ENCODE data around the gene BTLA. TPM values are rescaled to one million over a fixed set of nuclear protein-coding genes. Genes with fewer than 3 reads are reported as not detected.
"Not testable (repeated sequence)": the region's sequence is repeated elsewhere in the genome, so short reads cannot be mapped to it uniquely, and the experiment has no call there.

The BTLA gene
- total RNA-seq, 2 donors from 2014 or later = 10.4 to 14.2 TPM

- Mint-ChIP-seq H3K27ac (peak overlapping the region; percentile 35), H3K4me1 (peaks cover 14% of the 10 kb centered on the region), H3K27me3 (no peaks in the 10 kb centered on the region), H3K9me3 (no peaks in the 10 kb centered on the region), H3K36me3 (ENCODE audit: low read depth) (no peaks in the 10 kb centered on the region), H3K4me3 (no peak overlapping the region)
- peak; percentile 63 for ATAC-seq (replicated peaks)
Measured at GRCh38 chr3:112503304-112503972, 4.2 kb upstream of the BTLA start.

- peak overlapping the region; percentile 95 for H3K4me3 Mint-ChIP-seq
- no peaks in the 10 kb centered on the region for H3K9me3 Mint-ChIP-seq
- H3K36me3 Mint-ChIP-seq (ENCODE audit: low read depth) = no peaks in the 10 kb centered on the region
- peaks cover 16% of the 10 kb centered on the region for H3K4me1 Mint-ChIP-seq
- H3K27ac Mint-ChIP-seq = peak overlapping the region; percentile 91
- ATAC-seq (replicated peaks) = no peak
- no peaks in the 10 kb centered on the region for H3K27me3 Mint-ChIP-seq
Measured at GRCh38 chr3:112500621-112501020, 1.3 kb upstream of the BTLA start.

DNA sequence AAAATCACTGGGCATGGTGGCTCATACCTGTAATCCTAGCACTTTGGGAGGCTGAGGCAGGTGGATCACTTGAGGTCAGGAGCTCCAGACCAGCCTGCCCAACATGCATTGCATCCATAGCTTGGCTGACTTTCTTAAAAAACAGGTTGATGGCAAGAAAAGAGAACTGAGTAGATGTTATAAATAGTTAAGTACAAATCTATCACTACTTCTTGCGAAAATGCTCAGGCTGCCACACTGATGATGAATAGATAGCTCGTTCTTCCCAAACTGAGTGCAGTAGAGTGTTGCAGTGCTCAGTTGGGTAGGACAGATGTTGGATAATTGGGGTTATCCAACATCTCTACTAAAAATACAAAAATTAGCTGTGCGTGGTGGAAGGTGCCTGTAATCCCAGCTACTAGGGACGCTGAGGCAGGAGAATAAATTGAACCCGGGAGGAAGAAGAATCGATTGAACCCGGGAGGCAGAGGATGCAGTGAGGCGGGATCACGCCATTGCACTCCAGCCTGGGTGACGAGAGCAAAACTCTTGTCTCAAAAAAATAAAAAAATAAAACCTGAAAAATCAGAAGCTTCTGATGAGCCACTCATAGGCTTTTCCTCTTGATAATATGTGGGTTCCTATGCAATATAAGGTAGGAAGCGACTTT is 1.2 kb downstream of the BTLA start:
- Mint-ChIP-seq H3K4me1 (peaks cover 34% of the 10 kb centered on the region), H3K27me3 (no peaks in the 10 kb centered on the region), H3K36me3 (ENCODE audit: low read depth) (peaks cover 8% of the 10 kb centered on the region), H3K27ac (peak overlapping the region; percentile 91), H3K9me3 (no peaks in the 10 kb centered on the region), H3K4me3 (peak overlapping the region; percentile 95)
- ATAC-seq (replicated peaks) = peak; percentile 30

DNA sequence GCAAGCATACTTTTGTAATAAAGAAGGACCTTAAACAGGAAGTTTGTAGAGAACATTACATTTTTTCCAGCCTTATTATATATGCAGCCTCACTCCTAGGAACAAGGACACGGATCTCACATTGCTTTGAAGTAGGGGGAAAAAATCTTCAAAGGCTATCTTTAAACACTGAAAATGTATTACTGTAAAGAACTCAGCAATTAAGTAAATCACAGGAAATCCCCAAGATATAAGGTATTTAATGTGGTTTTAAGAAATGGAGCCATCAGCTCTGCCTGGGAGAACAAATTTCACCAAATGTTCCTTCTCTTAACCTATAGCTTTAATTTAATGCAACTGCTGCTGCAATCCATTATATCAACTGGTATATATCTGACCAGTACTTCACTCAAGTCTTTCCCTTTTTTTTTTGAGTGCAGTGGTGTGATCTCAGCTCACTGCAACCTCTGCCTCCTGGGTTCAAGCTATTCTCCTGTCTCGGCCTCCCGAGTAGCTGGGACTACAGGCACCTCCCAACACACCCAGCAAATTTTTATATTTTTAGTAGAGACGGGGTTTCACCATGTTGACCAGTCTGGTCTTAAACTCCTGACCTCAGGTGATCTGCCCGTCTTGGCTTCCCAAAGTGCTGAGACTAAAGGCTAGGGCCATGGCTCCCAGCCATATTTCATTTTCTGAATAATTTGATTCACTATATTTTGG is 2.8 kb downstream of the BTLA start:
- no peak for ATAC-seq (replicated peaks)

GRCh38 chr3:112494448-112494767 is 4.9 kb downstream of the BTLA start:
- H3K27me3 Mint-ChIP-seq; ATAC-seq (replicated peaks); H3K9me3 Mint-ChIP-seq: not testable (repeated sequence)
- Mint-ChIP-seq H3K4me1 (peaks cover 59% of the 10 kb centered on the region), H3K4me3 (peak overlapping the region; percentile 95), H3K27ac (peak overlapping the region; percentile 85), H3K36me3 (ENCODE audit: low read depth) (peaks cover 12% of the 10 kb centered on the region)

More for the DNA sequence above, 2.8 kb downstream of the BTLA start:
- Mint-ChIP-seq H3K36me3 (ENCODE audit: low read depth) (peaks cover 8% of the 10 kb centered on the region), H3K4me3 (peak overlapping the region; percentile 95), H3K9me3 (no peaks in the 10 kb centered on the region), H3K4me1 (peaks cover 49% of the 10 kb centered on the region), H3K27me3 (no peaks in the 10 kb centered on the region), H3K27ac (peak overlapping the region; percentile 84)

- Mint-ChIP-seq H3K27ac (peak overlapping the region; percentile 85), H3K4me1 (peaks cover 66% of the 10 kb centered on the region), H3K27me3 (no peaks in the 10 kb centered on the region), H3K36me3 (ENCODE audit: low read depth) (peaks cover 20% of the 10 kb centered on the region), H3K9me3 (no peaks in the 10 kb centered on the region), H3K4me3 (peak overlapping the region; percentile 95)
- no peak for ATAC-seq (replicated peaks)
Measured at GRCh38 chr3:112492124-112492523, 7.1 kb downstream of the BTLA start.

GRCh38 chr3:112491373-112491772 is 7.9 kb downstream of the BTLA start:
- H3K9me3 Mint-ChIP-seq = no peaks in the 10 kb centered on the region
- ATAC-seq (replicated peaks) = peak; percentile 10
- H3K27me3 Mint-ChIP-seq = no peaks in the 10 kb centered on the region
- peak overlapping the region; percentile 85 for H3K27ac Mint-ChIP-seq
- H3K4me3 Mint-ChIP-seq = peak overlapping the region; percentile 95
- H3K36me3 Mint-ChIP-seq (ENCODE audit: low read depth) = peaks cover 20% of the 10 kb centered on the region
- H3K4me1 Mint-ChIP-seq = peaks cover 66% of the 10 kb centered on the region

GRCh38 chr3:112489674-112490479 is 9.4 kb downstream of the BTLA start:
- Mint-ChIP-seq H3K9me3 (no peaks in the 10 kb centered on the region), H3K36me3 (ENCODE audit: low read depth) (peaks cover 20% of the 10 kb centered on the region), H3K4me3 (peak overlapping the region; percentile 95)

GRCh38 chr3:112486811-112487505 is 12.3 kb downstream of the BTLA start:
- Mint-ChIP-seq H3K27ac (no peak overlapping the region), H3K36me3 (ENCODE audit: low read depth) (peaks cover 12% of the 10 kb centered on the region), H3K4me3 (no peak overlapping the region), H3K9me3 (no peaks in the 10 kb centered on the region), H3K4me1 (peaks cover 49% of the 10 kb centered on the region), H3K27me3 (no peaks in the 10 kb centered on the region)
- ATAC-seq (replicated peaks) = no peak

More at GRCh38 chr3:112489674-112490479, 9.4 kb downstream of the BTLA start:
- Mint-ChIP-seq H3K27me3 (no peaks in the 10 kb centered on the region), H3K27ac (peak overlapping the region; percentile 85), H3K4me1 (peaks cover 52% of the 10 kb centered on the region)
- peak; percentile 59 for ATAC-seq (replicated peaks)

DNA sequence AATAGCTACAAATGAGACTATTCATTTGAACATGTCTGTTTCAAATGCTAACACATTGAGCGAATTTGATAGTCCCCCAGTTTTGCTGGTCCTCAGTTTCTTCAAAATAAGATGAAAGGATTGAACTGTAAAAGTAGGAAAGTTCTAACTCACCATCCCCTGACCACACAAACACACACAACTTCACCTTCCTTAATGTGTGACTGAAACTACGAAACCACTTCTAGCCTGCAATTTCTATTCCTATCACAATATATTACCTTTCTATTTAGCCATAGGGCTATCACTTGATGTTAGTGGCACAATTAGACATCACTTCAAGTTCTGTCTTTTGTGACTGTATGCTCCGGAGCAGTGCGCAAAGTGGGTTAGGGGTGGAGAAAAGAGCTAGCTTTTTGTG is 14.9 kb downstream of the BTLA start:
- peaks cover 21% of the 10 kb centered on the region for H3K36me3 Mint-ChIP-seq (ENCODE audit: low read depth)
- H3K9me3 Mint-ChIP-seq = no peaks in the 10 kb centered on the region
- H3K27ac Mint-ChIP-seq = no peak overlapping the region
- H3K4me1 Mint-ChIP-seq = peaks cover 44% of the 10 kb centered on the region
- peak; percentile 48 for ATAC-seq (replicated peaks)
- H3K27me3 Mint-ChIP-seq = no peaks in the 10 kb centered on the region
- no peak overlapping the region for H3K4me3 Mint-ChIP-seq

GRCh38 chr3:112482675-112483074 is 16.6 kb downstream of the BTLA start:
- H3K27me3 Mint-ChIP-seq = no peaks in the 10 kb centered on the region
- H3K4me3 Mint-ChIP-seq = peak overlapping the region; percentile 65
- H3K4me1 Mint-ChIP-seq = peaks cover 42% of the 10 kb centered on the region
- peak overlapping the region; percentile 55 for H3K27ac Mint-ChIP-seq
- H3K36me3 Mint-ChIP-seq (ENCODE audit: low read depth) = peaks cover 29% of the 10 kb centered on the region
- no peak for ATAC-seq (replicated peaks)
- no peaks in the 10 kb centered on the region for H3K9me3 Mint-ChIP-seq

DNA sequence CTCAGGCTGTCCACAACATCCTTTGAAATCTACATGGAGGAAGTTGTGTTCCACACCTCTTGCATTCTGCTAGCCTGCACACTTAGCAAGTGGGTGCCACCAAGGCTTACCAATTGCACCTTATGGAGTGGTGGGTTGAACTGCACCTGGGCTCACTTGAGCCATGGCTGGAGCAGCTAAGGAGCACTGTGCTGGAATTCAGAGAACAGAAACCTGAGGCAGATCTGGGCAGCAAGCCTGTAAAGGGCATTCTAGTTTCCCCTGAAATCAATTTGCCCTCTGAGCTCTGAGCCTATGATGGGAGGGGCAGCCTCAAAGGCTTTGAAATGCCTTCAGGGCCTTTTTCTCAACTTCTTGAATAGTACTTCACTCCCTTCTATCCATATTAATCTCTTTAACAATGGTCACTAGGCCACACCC is 18.0 kb downstream of the BTLA start:
- Mint-ChIP-seq H3K27me3 (no peaks in the 10 kb centered on the region), H3K27ac (no peak overlapping the region), H3K4me3 (peak overlapping the region; percentile 65), H3K9me3 (no peaks in the 10 kb centered on the region), H3K4me1 (peaks cover 41% of the 10 kb centered on the region), H3K36me3 (ENCODE audit: low read depth) (peaks cover 31% of the 10 kb centered on the region)
- ATAC-seq (replicated peaks) = no peak

- Mint-ChIP-seq H3K27me3 (no peaks in the 10 kb centered on the region), H3K36me3 (ENCODE audit: low read depth) (peaks cover 38% of the 10 kb centered on the region)
Measured at GRCh38 chr3:112477891-112478290, 21.4 kb downstream of the BTLA start.

GRCh38 chr3:112476346-112476745 is 22.9 kb downstream of the BTLA start:
- H3K9me3 Mint-ChIP-seq = no peaks in the 10 kb centered on the region
- H3K4me3 Mint-ChIP-seq = no peak overlapping the region
- peaks cover 46% of the 10 kb centered on the region for H3K36me3 Mint-ChIP-seq (ENCODE audit: low read depth)
- H3K27me3 Mint-ChIP-seq = no peaks in the 10 kb centered on the region
- peaks cover 42% of the 10 kb centered on the region for H3K4me1 Mint-ChIP-seq
- ATAC-seq (replicated peaks) = no peak
- H3K27ac Mint-ChIP-seq = no peak overlapping the region

More at GRCh38 chr3:112477891-112478290, 21.4 kb downstream of the BTLA start:
- H3K4me3 Mint-ChIP-seq = no peak overlapping the region
- no peak overlapping the region for H3K27ac Mint-ChIP-seq
- no peak for ATAC-seq (replicated peaks)
- no peaks in the 10 kb centered on the region for H3K9me3 Mint-ChIP-seq
- peaks cover 47% of the 10 kb centered on the region for H3K4me1 Mint-ChIP-seq
